ENCODE data around the gene TENM4.

The TENM4 gene

GRCh38 chr11:79417069-79417920 is 23.5 kb downstream of the TENM4 start:
- DNase-seq, result no peak

- DNase-seq, result no peak
These were observed 24.9 kb downstream of the TENM4 start for GRCh38 chr11:79415912-79416311.

- no peak for DNase-seq
These were observed 25.4 kb downstream of the TENM4 start for GRCh38 chr11:79415411-79415810.

- DNase-seq, result no peak
These were observed 26.0 kb downstream of the TENM4 start for GRCh38 chr11:79414644-79415317.

- no peak for DNase-seq
These were observed 26.8 kb downstream of the TENM4 start for GRCh38 chr11:79414041-79414440.

GRCh38 chr11:79413268-79413667 is 27.6 kb downstream of the TENM4 start:
- no peak for DNase-seq

- no peak for DNase-seq
These were observed 28.1 kb downstream of the TENM4 start for GRCh38 chr11:79412761-79413160.

- DNase-seq, result no peak
These were observed 31.5 kb downstream of the TENM4 start for GRCh38 chr11:79409330-79409729.

- no peak for DNase-seq
These were observed 34.5 kb downstream of the TENM4 start for GRCh38 chr11:79406376-79406775.

- no peak for DNase-seq
These were observed 36.0 kb downstream of the TENM4 start for GRCh38 chr11:79404806-79405205.

GRCh38 chr11:79404325-79404724 is 36.5 kb downstream of the TENM4 start:
- DNase-seq, result no peak

GRCh38 chr11:79403839-79404238 is 37.0 kb downstream of the TENM4 start:
- DNase-seq, result no peak

GRCh38 chr11:79402912-79403311 is 37.9 kb downstream of the TENM4 start:
- no peak for DNase-seq

GRCh38 chr11:79400717-79401330 is 40.0 kb downstream of the TENM4 start:
- no peak for DNase-seq

- DNase-seq, result no peak
These were observed 40.6 kb downstream of the TENM4 start for GRCh38 chr11:79400206-79400605.

- DNase-seq, result no peak
These were observed 43.6 kb downstream of the TENM4 start for GRCh38 chr11:79397252-79397651.

- DNase-seq, result no peak
These were observed 44.2 kb downstream of the TENM4 start for GRCh38 chr11:79396674-79397073.

GRCh38 chr11:79396001-79396400 is 44.8 kb downstream of the TENM4 start:
- no peak for DNase-seq

GRCh38 chr11:79393362-79394043 is 47.3 kb downstream of the TENM4 start:
- DNase-seq, result no peak

GRCh38 chr11:79392161-79392560 is 48.7 kb downstream of the TENM4 start:
- DNase-seq, result no peak

GRCh38 chr11:79390923-79391322 is 49.9 kb downstream of the TENM4 start:
- DNase-seq, result no peak

GRCh38 chr11:79390477-79390876 is 50.4 kb downstream of the TENM4 start:
- DNase-seq, result no peak

- DNase-seq, result no peak
These were observed 52.6 kb downstream of the TENM4 start for GRCh38 chr11:79388201-79388600.

Measured in stimulated activated CD8-positive, alpha-beta memory T cell treated with anti-CD3 and anti-CD28 coated beads, Interleukin-4, amount 100 ng/mL, for 48 hours (primary cell).